ENCODE measurements around the gene CCDC82.

DNA sequence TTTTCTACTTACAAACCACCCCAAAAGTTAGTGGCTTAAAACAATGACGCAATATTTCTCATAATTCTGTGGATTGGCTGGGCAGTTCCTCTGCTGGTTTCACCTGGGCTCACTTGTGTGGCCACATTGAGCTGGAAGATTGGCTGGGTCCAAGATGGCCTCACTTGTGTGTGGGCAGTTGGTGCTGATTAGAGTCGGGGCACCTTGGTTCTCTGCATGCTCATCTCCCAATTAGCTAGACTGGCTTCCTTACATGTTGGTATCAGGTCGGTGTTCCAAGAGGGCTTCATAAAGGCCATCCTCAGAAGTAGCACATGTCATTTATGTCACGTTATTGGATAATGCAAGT lies 59.2 kb downstream of the CCDC82 start:
- TF ChIP-seq RFX5 (IDR thresholded peaks at IDR 0.05; ENCODE audit: low read length): no peak
- TF ChIP-seq, protein P1, sequence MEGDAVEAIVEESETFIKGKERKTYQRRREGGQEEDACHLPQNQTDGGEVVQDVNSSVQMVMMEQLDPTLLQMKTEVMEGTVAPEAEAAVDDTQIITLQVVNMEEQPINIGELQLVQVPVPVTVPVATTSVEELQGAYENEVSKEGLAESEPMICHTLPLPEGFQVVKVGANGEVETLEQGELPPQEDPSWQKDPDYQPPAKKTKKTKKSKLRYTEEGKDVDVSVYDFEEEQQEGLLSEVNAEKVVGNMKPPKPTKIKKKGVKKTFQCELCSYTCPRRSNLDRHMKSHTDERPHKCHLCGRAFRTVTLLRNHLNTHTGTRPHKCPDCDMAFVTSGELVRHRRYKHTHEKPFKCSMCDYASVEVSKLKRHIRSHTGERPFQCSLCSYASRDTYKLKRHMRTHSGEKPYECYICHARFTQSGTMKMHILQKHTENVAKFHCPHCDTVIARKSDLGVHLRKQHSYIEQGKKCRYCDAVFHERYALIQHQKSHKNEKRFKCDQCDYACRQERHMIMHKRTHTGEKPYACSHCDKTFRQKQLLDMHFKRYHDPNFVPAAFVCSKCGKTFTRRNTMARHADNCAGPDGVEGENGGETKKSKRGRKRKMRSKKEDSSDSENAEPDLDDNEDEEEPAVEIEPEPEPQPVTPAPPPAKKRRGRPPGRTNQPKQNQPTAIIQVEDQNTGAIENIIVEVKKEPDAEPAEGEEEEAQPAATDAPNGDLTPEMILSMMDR (IDR thresholded peaks at IDR 0.05): no peak
- TF ChIP-seq, protein P2, sequence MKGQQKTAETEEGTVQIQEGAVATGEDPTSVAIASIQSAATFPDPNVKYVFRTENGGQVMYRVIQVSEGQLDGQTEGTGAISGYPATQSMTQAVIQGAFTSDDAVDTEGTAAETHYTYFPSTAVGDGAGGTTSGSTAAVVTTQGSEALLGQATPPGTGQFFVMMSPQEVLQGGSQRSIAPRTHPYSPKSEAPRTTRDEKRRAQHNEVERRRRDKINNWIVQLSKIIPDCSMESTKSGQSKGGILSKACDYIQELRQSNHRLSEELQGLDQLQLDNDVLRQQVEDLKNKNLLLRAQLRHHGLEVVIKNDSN (IDR thresholded peaks at IDR 0.05; ENCODE audit: borderline replicate concordance, low read depth): no peak
